Stimulated activated naive B cell treated with anti-CD40 and anti-IgM and Interleukin-4, amounts not matched to agents 10 μg/mL and 1 μg/mL and 100 μg/mL, for 72 hours (primary cell): Measurements from ENCODE around the gene OOSP4A.
"Not testable (repeated sequence)": the region's sequence is repeated elsewhere in the genome, so short reads cannot be mapped to it uniquely, and the experiment has no call there.

Experiments used
- ATAC-seq, 2 donors: fragments of 150-1000 bp; cut with Tn5 transposase; replicated peaks; 2 replicates each; pipeline ENCODE4 v1.10.0; 2021; ENCODE audit warnings: moderate library complexity in 1 of 2
- DNase-seq: peaks from one replicate; pipeline ENCODE4 v3.0.0; 2021
- H3K27ac Mint-ChIP-seq: one replicate; pipeline ENCODE4 v1.8.0; 2022; ENCODE audit warnings: mild to moderate bottlenecking, mixed read lengths
- H3K27me3 Mint-ChIP-seq, 2 donors: one replicate each; pipeline ENCODE4 v1.8.0; 2022; ENCODE audit warnings: mixed read lengths in 2 of 2
- H3K36me3 Mint-ChIP-seq, 2 donors: one replicate each; pipeline ENCODE4 v1.8.0; 2022; ENCODE audit warnings: mixed read lengths in 2 of 2, mild to moderate bottlenecking in 1 of 2
- H3K4me1 Mint-ChIP-seq, 2 donors: one replicate each; pipeline ENCODE4 v1.8.0; 2022; ENCODE audit warnings: mixed read lengths in 2 of 2, mild to moderate bottlenecking in 1 of 2
- H3K4me3 Mint-ChIP-seq, 2 donors: one replicate each; pipeline ENCODE4 v1.8.0; 2022; ENCODE audit warnings: mild to moderate bottlenecking in 2 of 2, mixed read lengths in 2 of 2, moderate library complexity in 1 of 2
- H3K9me3 Mint-ChIP-seq, 2 donors: one replicate each; pipeline ENCODE4 v1.8.0; 2022; ENCODE audit warnings: mixed read lengths in 2 of 2, mild to moderate bottlenecking in 1 of 2

The OOSP4A gene

DNA sequence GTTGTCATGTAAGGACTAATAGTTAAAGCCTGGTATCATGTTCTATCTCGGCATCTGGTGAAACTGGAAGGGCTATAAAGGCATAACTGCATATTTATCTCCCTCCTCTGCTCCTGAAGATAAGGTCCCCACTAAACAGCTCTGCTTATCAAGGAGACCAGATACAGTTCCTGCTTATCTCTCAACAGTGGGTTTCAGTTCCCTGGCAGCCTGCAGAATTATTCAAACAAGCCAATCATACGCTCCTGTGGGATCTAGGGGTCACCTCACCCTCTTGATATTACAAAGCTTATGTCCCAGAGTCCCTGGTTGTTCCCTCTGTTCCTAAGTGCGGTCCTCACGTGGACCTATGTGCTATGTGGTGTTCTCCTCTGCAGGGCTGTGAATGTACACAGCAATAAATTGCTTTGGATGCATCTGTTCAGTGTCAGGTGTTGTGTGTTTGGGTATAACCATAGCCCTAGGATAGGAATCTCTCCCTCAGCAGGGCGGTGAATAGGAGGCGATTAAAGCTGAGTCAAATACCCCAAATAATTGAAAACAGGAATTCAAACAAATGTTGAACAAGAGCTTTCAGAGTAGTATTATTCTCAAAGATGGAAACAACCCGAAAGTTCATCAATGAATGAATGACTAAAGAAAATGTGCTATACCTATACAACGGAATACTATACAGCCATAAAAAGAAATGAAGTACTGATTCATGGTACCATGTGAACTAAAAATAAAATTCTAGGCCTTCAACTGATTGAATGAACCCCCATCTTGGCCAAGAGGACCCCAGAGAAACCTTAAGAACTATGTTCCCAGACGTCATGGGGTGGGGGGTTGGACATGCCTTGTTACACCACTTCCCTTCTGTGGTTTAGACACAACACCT, 3.1 kb upstream of the OOSP4A start:
- Mint-ChIP-seq H3K4me1 (no peaks in the 10 kb centered on the region), H3K27me3 (peaks cover 0 to 11% of the 10 kb centered on the region in 2 donors), H3K4me3 (no peak overlapping the region), H3K36me3 (no peaks in the 10 kb centered on the region), H3K27ac (no peak overlapping the region), H3K9me3 (no peaks in the 10 kb centered on the region)
- ATAC-seq = no peak
- DNase-seq = no peak

DNA sequence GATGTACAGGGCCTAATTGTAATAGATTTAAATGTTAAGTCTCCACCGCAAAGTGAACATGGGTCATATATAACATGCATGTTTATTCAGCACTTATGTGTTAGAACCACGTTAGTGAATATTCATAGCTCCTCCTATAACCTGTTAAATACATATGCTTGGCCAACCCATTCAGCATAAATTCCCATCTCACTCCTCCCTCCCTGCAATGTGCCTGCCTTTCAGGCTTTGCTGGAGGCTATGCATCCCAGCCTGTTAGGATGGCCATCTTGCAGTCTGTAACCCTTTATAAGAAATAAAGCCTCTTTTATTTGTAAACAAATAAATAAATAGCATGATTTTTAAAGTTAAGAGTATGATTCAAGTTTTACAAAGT, 1.7 kb upstream of the OOSP4A start:
- no peak for DNase-seq
- Mint-ChIP-seq H3K27me3 (peaks cover 0 to 7% of the 10 kb centered on the region in 2 donors), H3K4me3 (no peak overlapping the region), H3K9me3 (no peaks in the 10 kb centered on the region), H3K27ac (no peak overlapping the region), H3K36me3 (no peaks in the 10 kb centered on the region), H3K4me1 (no peaks in the 10 kb centered on the region)
- ATAC-seq = no peak

DNA sequence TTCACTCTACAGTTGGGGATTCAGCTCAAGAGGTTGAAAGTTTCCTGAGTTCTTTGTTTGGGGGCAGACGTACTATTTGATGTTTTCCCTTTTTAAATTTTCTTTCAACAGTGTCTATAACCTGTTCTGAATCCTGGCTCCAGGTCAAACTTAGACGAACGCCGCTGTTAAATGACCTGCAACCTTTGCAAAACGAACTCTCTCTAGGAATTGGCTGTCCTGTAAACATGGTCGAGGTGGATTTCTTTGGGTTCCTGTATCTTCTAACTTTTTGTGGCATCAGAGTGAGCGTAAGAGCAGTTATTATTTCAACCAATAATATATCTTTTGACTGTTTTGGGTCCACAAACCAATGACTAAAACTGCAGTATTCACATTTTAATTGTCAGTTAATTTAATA, 1.6 kb downstream of the OOSP4A start:
- Mint-ChIP-seq H3K4me1 (no peaks in the 10 kb centered on the region), H3K36me3 (no peaks in the 10 kb centered on the region), H3K9me3 (no peaks in the 10 kb centered on the region), H3K27me3 (no peaks in the 10 kb centered on the region), H3K27ac (no peak overlapping the region), H3K4me3 (no peak overlapping the region)
- DNase-seq (no peak), ATAC-seq (no peak)

DNA sequence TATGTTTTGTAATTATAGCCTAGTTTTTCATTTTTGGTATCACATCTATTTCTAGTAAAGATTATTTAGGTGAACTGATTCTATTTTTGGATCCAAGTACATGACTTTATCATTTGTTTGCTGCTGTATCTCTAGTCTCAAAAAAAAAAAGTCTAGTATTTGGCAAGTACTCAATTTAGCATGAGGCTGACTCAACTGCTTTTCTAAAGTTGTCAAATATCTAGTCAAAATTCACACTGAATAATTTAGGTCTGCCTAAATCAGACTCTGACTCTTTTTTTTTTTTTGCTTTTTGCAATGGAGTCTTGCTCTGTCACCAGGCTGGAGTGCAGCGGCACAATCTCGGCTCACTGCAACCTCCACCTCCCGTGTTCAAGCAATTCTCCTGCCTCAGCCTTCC, 2.4 kb downstream of the OOSP4A start:
- Mint-ChIP-seq H3K4me1 (no peaks in the 10 kb centered on the region), H3K27me3 (no peaks in the 10 kb centered on the region), H3K4me3 (no peak overlapping the region), H3K36me3 (no peaks in the 10 kb centered on the region), H3K27ac (no peak overlapping the region), H3K9me3 (no peaks in the 10 kb centered on the region)
- DNase-seq = no peak
- ATAC-seq = no peak

DNA sequence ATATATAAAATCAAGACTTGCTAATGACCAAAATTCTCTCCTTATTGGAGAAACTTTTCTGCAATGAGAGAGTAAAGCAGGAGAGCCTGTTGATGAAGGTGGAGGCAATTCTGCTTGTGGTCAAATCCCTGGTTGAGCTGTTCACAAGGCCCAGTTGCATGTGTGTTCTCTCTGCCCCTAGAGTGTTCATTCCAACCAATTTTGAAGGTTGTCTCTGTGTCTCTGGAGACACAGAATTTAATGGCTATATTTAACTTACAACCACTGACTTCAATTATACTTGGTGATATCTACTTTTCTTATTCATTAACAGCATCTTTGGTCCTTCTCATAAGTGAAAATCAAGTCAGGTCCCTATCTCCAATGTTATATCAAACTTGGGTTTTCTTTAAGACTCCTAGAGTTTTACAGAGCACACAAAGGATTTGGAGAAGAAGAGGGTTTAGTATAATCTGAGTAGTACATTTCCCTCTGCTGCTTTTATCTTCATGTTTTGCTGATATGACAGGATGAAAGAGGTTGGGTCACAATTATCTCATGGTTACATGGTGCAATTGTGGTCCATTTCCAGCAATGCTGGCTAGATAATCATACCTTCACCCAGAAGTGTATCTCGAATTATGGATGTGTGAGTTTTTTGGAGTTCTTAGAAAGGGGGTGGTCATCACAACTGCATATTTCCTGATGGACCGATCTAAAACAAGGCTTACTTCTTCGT, 4.0 kb downstream of the OOSP4A start:
- no peaks in the 10 kb centered on the region for H3K36me3 Mint-ChIP-seq
- H3K4me3 Mint-ChIP-seq = no peak overlapping the region
- H3K27ac Mint-ChIP-seq = no peak overlapping the region
- ATAC-seq (no peak), DNase-seq (no peak)
- no peaks in the 10 kb centered on the region for H3K27me3 Mint-ChIP-seq
- H3K9me3 Mint-ChIP-seq = no peaks in the 10 kb centered on the region
- no peaks in the 10 kb centered on the region for H3K4me1 Mint-ChIP-seq

DNA sequence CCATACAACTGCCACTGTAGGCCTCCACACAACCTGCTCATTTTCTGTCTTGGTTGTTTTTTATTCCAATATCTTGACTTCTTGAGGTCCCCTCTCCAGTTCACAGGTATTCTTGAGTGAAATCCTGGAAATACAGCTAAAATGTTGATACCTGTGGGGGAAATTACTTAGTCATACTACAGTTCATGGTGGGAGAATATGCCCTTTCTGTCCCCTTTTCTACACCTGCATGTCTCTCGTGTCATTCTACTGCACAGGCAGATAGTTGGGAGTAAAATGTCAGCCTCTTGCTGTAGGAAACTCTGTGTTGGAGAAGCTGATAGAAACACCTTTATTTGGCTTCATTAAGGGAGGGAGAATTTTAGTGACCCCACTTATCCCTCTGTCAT, 4.6 kb downstream of the OOSP4A start:
- Mint-ChIP-seq H3K27ac (no peak overlapping the region), H3K4me3 (no peak overlapping the region), H3K4me1 (no peaks in the 10 kb centered on the region), H3K36me3 (no peaks in the 10 kb centered on the region), H3K9me3 (no peaks in the 10 kb centered on the region), H3K27me3 (no peaks in the 10 kb centered on the region)
- DNase-seq (no peak), ATAC-seq (no peak)

DNA sequence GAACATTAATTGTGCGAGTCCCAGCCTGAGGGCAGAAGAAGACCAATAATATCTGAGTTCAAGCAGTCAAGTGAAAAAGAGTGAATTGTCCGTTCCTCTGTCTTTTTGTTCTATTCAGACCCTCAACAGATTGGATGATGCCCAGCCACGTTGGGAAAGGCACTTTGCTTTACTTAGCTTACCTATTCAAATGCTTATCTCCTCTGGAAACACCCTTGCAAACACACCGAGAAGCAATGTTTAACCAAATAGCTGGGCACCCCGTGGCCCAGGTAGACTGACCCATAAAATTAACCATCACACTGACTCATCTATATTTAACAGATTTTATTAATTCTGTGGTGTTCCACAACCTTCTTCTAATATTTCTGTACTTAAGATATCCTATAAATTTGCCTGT, 9.3 kb downstream of the OOSP4A start:
- no peak overlapping the region for H3K27ac Mint-ChIP-seq
- no peak for ATAC-seq
- no peak for DNase-seq
- H3K4me1 Mint-ChIP-seq = no peaks in the 10 kb centered on the region
- H3K27me3 Mint-ChIP-seq = peaks cover 0 to 5% of the 10 kb centered on the region in 2 donors
- no peak overlapping the region for H3K4me3 Mint-ChIP-seq
- no peaks in the 10 kb centered on the region for H3K9me3 Mint-ChIP-seq
- H3K36me3 Mint-ChIP-seq = no peaks in the 10 kb centered on the region

DNA sequence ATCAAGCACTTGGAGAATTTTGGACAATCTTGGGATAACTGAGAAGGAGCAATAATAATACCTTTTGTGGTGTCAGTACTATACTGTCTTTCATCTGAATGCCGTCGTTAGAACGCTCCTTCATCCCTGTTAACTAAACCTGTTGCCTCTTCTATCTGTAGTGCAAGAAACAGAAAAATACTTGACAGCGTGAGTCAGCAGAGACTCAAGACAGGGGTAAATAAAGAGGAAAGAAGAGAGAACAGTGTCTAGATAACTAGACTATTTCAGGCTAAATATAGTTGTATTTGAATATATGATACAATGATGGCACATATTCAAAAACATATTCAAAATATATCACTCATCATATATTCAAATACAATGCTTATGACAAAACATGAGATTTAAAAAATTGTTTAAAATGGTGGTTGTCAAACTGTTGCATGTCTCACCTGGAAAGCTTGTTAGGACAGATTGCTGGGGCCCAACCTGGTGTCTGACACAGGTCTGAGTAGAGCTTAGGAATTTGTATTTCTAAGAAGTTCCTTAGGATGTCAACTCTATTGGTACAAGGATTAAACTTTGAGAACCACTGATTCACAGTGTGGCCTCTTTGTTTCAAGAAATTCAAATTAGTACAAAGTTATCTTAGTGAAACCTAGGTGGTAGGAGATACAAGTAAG, 17.4 kb downstream of the OOSP4A start:
- no peaks in the 10 kb centered on the region for H3K9me3 Mint-ChIP-seq
- no peaks in the 10 kb centered on the region for H3K36me3 Mint-ChIP-seq
- peaks cover 2 to 7% of the 10 kb centered on the region in 2 donors for H3K4me1 Mint-ChIP-seq
- no peak overlapping the region for H3K27ac Mint-ChIP-seq
- H3K4me3 Mint-ChIP-seq = no peak overlapping the region
- peaks cover 22 to 25% of the 10 kb centered on the region in 2 donors for H3K27me3 Mint-ChIP-seq
- DNase-seq = no peak
- ATAC-seq = no peak

DNA sequence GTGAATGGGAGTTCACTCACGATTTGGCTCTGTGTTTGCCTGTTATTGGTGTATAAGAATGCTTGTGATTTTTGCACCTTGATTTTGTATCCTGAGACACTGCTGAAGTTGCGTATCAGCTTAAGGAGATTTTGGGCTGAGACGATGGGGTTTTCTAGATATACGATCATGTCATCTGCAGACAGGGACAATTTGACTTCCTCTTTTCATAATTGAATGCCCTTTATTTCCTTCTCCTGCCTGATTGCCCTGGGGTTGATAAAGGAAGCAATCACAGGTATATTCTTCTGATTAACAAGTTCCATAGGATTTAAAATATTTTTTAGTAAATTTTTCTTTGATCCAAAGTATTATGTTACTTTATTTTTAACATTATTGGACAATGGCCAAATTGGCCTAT, 18.2 kb downstream of the OOSP4A start:
- not testable (repeated sequence) for DNase-seq, H3K27ac Mint-ChIP-seq, H3K4me3 Mint-ChIP-seq, H3K9me3 Mint-ChIP-seq, ATAC-seq, H3K4me1 Mint-ChIP-seq, H3K36me3 Mint-ChIP-seq
- peaks cover 22 to 25% of the 10 kb centered on the region in 2 donors for H3K27me3 Mint-ChIP-seq

DNA sequence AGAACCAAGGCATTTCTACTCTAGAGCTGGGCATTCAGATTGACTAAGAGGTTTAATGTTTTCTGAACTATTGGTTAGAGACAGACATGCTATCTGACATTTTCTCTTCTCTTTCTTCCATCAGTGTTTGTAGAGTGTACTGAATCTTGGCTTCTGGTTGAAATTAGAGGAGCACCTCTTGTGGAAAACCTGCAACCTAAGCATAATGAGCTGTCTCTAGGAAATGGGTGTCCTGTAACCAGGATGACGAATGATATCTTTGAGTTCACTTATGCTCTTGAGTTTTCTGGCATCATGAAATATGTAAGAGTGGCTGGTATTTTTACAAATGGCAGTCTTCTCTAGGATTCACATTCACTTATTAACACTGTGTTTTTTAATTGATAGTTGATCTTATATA, 19.4 kb downstream of the OOSP4A start:
- H3K27me3 Mint-ChIP-seq = peaks cover 17 to 24% of the 10 kb centered on the region in 2 donors
- H3K9me3 Mint-ChIP-seq = no peaks in the 10 kb centered on the region
- H3K4me3 Mint-ChIP-seq = no peak overlapping the region
- no peak overlapping the region for H3K27ac Mint-ChIP-seq
- peaks cover 2 to 7% of the 10 kb centered on the region in 2 donors for H3K4me1 Mint-ChIP-seq
- no peak for DNase-seq
- ATAC-seq = no peak
- H3K36me3 Mint-ChIP-seq = no peaks in the 10 kb centered on the region

DNA sequence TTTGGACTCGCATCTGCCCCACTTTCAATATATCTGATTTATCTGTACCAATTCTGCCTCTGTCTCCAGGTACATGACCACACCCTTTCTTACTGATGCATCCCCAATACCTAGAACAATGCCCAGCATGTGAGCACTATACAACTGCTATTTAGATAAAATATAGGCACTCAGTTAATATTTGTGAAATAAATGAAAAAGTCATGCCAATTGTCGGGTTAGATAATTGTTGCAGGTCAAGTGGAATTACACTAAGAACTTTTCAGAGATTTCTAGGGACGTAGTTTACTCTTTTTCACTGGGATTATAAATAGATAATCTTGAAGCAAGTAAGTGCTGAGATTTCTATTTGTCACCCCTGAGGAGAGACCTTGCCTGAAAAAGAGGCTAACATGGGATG, 20.5 kb downstream of the OOSP4A start:
- Mint-ChIP-seq H3K4me3 (no peak overlapping the region), H3K27me3 (peaks cover 20% of the 10 kb centered on the region in 2 donors), H3K4me1 (peaks cover 2 to 7% of the 10 kb centered on the region in 2 donors), H3K27ac (no peak overlapping the region), H3K36me3 (no peaks in the 10 kb centered on the region), H3K9me3 (peaks cover 6 to 7% of the 10 kb centered on the region in 2 donors)
- no peak for DNase-seq
- ATAC-seq = no peak

DNA sequence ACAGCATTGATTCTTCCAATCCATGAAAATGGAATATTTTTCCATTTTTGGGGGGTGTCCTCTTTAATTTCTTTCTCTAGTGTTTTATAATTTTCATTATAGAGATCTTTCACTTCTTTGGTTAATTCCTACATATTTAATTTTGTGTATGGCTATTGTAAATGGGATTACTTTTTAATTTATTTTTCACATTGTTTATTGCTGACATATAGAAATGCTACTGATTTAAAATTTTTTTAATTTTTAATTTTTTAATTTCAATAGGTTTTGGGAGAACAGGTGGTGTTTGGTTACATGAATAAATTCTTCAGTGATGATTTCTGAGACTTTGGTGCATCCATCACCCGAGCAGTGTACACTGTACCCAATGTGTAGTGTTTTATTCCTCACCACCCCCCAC, 26.6 kb downstream of the OOSP4A start:
- Mint-ChIP-seq H3K9me3 (peaks cover 18 to 32% of the 10 kb centered on the region in 2 donors), H3K27ac (no peak overlapping the region), H3K36me3 (peaks cover 0 to 3% of the 10 kb centered on the region in 2 donors), H3K27me3 (peaks cover 34 to 41% of the 10 kb centered on the region in 2 donors), H3K4me3 (no peak overlapping the region), H3K4me1 (no peaks in the 10 kb centered on the region)
- ATAC-seq (no peak), DNase-seq (no peak)

DNA sequence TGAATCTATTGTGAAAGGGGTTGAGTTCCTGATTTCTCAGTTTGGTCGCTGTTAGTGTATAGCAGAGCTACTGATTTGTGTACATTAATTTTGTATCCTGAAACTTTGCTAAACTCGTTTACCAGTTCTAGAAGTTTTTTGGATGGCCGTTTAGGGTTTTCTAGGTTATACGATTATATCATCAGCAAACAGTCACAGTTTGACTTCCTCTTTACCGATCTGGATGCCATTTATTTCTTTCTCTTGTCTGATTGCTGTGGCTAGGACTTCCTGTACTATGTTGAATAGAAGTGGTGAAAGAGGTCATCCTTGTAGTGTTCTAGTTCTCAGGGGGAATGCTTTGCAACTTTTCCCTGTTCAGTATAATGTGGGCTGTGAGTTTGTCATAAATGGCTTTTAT, 28.6 kb downstream of the OOSP4A start:
- Mint-ChIP-seq H3K4me1 (no peaks in the 10 kb centered on the region), H3K27ac (no peak overlapping the region), H3K36me3 (peaks cover 0 to 3% of the 10 kb centered on the region in 2 donors), H3K4me3 (no peak overlapping the region), H3K9me3 (peaks cover 18 to 32% of the 10 kb centered on the region in 2 donors), H3K27me3 (peaks cover 34 to 41% of the 10 kb centered on the region in 2 donors)
- ATAC-seq = no peak
- no peak for DNase-seq

DNA sequence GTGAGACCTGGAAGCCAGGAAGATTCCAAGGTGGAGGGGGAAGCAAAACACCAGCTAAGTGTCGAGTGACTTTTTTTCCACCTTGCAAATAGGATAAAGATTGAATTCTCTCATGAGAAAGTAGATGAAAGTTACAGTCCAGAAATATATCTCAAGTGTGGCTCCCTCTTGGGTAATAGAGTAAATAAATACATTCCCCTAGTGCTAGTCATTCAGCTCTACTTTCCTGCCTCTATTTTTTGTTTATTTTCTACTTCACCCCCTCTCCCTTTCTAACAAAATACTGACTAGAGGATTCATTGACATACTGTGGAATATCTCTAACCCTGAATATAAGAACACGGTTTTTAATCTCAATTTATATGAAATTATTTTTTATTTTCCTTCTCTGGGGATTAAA, 34.0 kb downstream of the OOSP4A start:
- no peak overlapping the region for H3K27ac Mint-ChIP-seq
- H3K4me1 Mint-ChIP-seq = no peaks in the 10 kb centered on the region
- no peak overlapping the region for H3K4me3 Mint-ChIP-seq
- ATAC-seq = no peak
- no peak for DNase-seq
- H3K36me3 Mint-ChIP-seq = no peaks in the 10 kb centered on the region
- H3K9me3 Mint-ChIP-seq = peaks cover 2 to 5% of the 10 kb centered on the region in 2 donors
- H3K27me3 Mint-ChIP-seq = peaks cover 14 to 16% of the 10 kb centered on the region in 2 donors
